ENCODE measurements around the gene MCF2L. TPM values are rescaled to one million over a fixed set of nuclear protein-coding genes. Genes with fewer than 3 reads are reported as not detected.

The MCF2L gene
- polyA plus RNA-seq, 3 donors = 18.0 to 77.6 (median 53.4) TPM

DNA sequence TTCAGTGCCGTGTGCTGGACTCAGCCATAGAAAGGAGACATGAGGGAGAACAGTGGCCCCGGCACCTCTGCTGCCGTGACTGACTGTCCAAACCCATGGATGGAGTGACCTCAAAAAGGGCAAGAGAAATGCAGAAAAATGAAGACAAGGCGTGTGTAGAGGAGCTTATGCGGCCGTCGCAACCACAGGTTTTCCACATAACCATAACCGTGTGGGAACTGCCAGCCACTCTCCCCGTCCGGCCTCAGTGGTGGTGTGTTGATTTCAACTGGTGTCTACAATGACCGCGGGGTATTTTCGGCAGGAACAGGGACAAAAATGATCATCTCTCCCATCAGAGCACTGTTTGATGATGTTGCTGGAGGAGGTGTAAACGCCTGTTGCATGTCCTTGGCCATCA is 93.7 kb downstream of the MCF2L start:
- WGBS, 3 donors = 92 to 96% (median 95%) methylated on average over 13 to 14 of the region's 14 CpGs

DNA sequence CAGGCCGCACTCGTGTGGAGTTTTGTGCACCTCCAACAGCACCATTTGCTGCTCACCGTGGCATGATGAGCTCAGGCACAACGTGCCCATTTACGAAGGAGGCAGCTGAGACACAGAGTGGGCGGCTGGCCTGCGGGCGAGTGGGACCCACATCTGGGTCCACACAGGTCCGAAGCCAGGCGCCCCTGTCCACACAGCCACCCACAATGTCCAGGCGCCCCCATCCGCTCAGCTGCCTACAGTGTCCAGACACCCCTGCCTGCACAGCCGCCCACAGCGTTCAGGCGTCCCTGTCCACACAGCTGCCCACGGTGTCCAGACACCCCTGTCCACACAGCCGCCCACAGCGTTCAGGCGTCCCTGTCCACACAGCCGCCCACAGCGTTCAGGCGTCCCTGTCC is 94.1 kb downstream of the MCF2L start:
- 94 to 97% (median 95%) methylated on average over 22 of the region's 22 CpGs for WGBS, 3 donors
- H3K27ac ChIP-seq (ENCODE audit: low read depth, low read length) = no peak overlapping the region

More for the DNA sequence above, 93.7 kb downstream of the MCF2L start:
- H3K27ac ChIP-seq (ENCODE audit: low read depth, low read length) = no peak overlapping the region

DNA sequence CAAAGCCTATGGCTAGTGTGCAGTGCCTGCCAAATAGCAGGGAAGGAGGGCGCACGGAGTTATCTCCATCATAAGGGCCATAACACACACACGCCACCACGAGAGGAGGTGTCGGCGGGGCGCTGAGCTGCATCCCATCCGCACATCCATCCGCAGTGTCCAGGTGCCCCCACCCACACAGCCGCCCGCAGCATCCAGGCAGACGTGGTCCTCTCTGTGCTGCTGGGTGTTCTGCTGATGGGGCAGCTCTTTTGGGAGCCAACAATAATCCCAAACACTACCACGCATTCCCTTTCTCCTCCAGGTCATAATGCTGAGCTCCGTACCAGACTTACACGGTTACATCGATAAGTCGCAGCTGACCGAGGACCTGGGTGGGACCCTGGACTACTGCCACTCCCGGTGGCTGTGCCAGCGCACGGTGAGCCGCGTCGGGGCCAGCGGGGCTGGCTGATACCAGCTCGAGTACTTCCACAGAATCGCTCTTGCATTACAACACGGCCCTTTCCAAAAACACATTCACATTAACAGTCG is 95.1 kb downstream of the MCF2L start:
- H3K27ac ChIP-seq (ENCODE audit: low read depth, low read length) = no peak overlapping the region
- 75 to 83% (median 78%) methylated on average over 29 of the region's 29 CpGs for WGBS, 3 donors

DNA sequence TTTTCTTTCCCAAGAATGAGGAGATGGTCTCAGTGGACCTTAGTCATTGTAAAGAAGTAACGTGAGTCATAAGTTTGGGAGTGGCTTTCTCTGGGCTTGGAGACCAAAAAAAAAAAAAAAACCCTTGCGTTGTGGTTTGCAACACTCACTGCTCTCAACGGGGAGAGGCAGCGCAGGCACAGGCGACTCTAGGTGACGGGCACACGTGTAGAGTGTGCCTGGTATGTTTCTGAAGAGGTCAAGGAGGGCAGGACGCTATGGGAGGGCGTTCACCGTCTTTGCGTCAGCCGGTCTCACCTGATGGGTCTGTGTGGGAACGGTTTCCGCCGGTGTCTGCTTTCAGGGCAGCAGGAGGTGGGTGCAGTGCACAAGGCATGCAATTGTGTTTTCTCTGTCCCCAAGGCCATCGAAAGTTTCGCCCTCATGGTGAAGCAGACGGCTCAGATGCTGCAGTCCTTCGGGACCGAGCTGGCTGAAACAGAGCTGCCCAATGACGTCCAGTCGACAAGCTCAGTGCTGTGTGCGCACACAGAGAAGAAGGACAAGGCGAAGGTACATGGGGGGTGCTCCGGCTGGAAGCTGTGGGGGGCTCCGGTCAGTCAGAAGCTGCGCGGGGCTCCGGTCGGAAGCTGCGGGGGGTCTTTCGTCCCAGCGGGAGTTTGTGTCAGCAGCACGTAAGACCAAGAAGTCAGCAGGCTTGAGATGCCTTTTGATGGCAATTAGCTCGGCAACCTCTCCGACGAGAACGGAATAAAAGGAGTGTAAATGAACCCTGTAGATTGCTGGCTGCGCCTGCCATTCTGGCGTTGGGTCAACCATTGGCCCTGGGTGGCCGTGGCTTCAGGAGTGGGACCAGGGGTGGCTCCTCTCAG is 95.8 kb downstream of the MCF2L start:
- H3K27ac ChIP-seq (ENCODE audit: low read depth, low read length) = no peak overlapping the region
- WGBS, 3 donors = 72 to 86% (median 81%) methylated on average over 41 of the region's 41 CpGs

DNA sequence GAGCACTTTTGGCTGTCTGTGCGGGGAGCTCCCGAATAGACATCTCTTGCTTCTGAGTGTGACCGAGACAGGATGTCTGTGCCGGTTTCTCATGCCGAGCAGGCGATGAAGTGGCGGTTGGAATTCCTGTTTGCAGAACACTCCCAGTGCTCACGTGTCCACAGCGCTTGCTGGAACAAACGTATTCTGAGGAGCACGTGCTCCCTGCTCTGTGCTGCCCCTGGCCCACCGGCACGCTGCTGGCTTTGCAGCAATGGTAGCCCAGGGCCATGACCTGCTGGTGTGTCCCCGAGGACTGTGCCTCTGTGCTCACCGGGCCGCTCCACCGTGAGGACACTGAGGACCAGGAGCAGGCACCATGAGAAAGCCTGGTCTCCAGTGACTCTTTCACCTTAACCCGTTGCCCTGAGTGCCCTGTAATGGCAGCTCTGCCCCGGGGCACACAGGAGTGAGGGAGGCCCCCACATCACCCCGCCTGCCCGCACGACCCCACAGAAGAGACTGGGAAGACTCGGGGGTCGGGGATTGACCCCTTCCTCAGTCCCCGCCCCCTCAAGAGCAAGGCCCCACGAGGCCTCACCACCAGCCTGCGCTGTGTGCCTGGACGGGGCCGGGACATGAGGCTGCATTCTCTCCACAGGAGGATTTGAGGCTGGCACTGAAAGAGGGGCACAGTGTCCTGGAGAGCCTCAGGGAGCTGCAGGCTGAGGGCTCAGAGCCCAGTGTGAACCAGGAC is 96.6 kb downstream of the MCF2L start:
- no peak overlapping the region for H3K27ac ChIP-seq (ENCODE audit: low read depth, low read length)
- WGBS, 3 donors = 78 to 89% (median 87%) methylated on average over 26 to 29 of the region's 29 CpGs

DNA sequence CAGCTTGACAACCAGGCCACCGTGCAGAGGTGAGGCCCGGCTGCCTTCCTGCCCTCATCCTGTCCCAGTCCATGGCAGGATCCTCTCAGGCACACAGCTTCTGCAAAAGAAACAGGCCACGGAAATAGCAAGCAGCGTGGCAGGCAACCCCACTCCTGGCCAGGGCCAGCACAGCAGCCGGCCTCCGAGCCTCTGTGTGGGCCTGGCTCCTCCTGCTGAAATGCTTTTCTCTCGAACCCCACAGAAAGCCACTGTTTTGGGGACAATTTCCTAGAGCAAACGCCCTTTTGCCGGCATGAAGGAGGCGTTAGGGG is 97.1 kb downstream of the MCF2L start:
- no peak overlapping the region for H3K27ac ChIP-seq (ENCODE audit: low read depth, low read length)
- 83 to 92% (median 88%) methylated on average over 10 of the region's 10 CpGs for WGBS, 3 donors

DNA sequence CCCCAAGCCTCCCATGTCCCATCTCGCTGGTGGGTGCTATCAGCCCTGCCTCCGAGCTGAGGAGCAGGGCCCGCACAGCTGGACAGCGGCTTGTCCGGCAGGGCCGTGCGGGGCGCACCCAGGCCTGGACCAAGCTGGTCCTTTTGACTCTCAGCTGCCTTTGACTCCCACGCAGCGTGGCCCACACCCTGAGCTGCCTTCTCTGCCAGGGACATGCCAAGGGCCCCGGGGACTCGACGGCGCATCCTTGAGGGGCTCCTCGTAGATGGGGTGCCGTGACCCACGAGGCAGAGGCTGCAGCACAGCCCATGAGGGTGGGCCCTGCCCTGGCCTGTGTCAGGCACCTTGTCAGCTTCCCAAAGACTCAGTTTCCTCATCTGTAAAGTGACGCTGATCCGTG is 97.7 kb downstream of the MCF2L start:
- no peak overlapping the region for H3K27ac ChIP-seq (ENCODE audit: low read depth, low read length)
- whole genome bisulfite sequencing, 3 donors = 90 to 95% (median 95%) methylated on average over 19 of the region's 19 CpGs

DNA sequence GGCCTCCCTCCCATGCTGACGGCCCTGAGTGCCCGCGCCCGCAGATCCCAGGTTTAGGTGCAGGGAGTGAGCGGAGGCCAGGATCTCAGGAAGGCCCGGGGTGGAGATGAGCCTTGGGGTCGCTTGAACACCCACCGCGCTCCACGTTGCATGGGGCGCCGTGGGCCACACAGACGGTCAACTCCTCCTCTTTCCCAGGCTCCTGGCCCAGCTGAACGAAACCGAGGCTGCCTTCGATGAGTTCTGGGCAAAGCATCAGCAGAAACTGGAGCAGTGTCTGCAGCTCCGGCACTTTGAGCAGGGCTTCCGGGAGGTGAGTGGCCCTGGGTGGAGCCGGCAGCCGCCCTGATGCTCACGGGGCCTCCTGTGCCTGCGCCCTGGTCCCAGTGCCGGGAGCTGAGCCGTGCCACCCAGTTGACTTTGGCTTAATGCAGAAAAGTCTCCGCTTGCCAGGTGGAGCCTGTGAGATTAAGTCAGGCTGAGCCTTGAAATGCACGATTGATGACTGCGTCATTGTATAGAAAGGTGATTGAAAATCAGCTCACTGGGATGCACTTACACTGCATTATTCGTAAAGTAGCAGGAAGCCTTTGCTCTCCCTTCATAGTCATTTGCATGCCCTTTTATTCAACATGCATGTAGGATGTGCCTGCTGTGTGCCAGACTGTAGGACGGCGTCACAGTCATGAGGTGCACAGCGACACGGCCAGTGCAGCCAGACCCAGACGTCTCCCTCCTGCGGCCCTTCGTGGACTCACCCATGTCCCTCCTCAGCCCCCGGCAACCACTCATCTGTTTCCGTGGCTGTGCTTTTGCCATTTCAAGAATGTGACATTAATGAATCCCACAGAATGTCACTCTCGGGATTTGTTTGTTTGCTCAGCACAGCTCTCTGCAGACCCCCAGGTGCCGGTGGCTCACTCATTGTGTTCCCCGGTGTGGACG is 101.1 kb downstream of the MCF2L start:
- H3K27ac ChIP-seq (ENCODE audit: low read depth, low read length) = no peak overlapping the region
- 87 to 92% (median 91%) methylated on average over 41 of the region's 41 CpGs for WGBS, 3 donors

DNA sequence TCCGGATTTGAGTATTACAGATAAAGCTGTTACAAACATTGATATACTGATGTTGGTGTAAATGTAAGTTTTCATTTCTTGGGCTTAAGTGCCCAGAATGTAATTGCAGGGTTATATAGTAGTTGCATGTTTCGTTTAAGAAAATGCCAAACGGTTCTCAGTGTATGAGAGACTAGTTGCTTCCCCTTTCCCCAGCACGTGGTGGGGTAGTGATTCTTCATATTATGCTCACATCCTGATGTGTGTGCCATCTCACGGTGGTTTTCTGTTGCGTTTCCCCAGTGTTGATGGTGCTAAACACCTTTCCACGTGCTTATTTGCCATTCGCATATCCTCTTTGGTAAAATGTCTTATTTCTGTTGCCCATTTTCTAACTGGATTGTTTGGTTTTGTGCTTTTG is 101.8 kb downstream of the MCF2L start:
- WGBS, 3 donors = 79 to 88% (median 88%) methylated on average over 8 of the region's 8 CpGs
- no peak overlapping the region for H3K27ac ChIP-seq (ENCODE audit: low read depth, low read length)

DNA sequence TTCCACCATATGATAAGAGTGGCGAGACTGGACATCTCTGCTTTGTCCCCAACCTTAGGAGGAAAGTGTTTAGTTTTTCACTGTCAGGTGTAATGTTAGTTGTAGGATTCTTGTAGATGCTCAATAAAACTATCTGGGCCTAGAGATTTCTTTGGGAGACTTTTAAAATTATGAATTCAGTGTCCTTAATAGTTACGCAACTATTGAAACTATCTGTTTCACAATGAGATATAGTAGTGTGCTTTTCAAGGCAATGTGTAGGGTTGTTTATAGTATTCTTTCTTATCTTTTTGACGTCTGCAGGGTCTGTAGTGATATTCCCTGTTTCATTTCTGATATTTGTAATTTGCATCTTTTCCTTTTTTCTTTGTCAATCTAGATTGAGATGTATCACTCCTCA is 103.4 kb downstream of the MCF2L start:
- WGBS, 3 donors = 85 to 94% (median 93%) methylated on average over 3 of the region's 3 CpGs
- no peak overlapping the region for H3K27ac ChIP-seq (ENCODE audit: low read depth, low read length)

DNA sequence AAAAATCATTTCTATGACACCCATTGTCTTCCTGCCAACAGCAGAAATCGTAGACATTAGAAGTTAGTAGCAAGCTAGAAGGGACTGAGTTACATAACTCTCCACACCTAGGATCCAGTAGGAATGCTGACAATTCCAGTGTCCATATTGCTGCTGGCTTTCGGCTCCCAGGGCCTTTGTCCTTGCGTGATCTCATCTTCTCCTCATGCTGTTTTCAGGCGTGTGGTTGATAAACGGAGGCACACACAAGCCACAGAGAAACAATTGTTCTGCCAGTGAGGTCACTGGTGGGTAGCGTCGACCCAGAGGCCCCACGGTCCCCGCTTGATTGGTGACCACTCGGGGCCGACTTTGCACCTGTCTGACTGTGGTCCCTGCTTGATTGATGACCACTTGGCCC is 104.9 kb downstream of the MCF2L start:
- H3K27ac ChIP-seq (ENCODE audit: low read depth, low read length) = no peak overlapping the region
- 80 to 88% (median 88%) methylated on average over 11 of the region's 11 CpGs for WGBS, 3 donors

DNA sequence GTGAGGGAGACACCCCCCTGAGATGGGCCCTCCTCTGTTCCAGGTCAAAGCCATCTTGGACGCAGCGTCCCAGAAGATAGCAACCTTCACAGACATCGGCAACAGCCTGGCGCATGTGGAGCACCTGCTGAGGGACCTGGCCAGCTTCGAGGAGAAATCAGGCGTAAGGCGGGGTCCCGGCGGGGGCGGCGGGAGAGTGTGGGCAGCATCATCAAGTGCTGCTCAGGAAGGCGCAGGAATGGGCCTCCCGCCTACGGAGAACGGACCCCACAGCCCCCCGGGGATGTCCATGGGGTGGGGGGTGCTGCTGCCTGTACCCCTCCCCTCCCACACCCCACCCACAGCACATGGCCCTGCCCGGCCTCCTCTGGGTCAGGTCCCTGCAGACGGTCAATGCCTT is 105.4 kb downstream of the MCF2L start:
- no peak overlapping the region for H3K27ac ChIP-seq (ENCODE audit: low read depth, low read length)
- WGBS, 3 donors = 86 to 95% (median 92%) methylated on average over 17 to 18 of the region's 18 CpGs

DNA sequence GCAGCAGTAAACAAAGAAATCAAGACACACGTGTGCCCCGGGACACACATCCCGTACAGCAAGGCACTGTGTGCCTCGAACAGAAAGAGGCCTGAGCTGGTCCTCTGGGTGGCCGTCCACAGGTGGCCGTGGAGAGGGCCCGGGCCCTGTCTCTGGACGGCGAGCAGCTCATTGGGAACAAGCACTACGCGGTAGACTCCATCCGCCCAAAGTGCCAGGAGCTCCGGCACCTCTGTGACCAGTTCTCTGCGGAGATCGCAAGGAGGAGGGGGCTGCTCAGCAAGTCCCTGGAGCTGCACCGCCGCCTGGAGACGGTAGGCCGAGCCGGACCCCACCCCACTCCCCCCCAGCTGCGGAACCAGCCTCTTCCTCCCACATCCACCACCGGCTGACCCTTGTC is 105.9 kb downstream of the MCF2L start:
- 94 to 97% (median 94%) methylated on average over 22 of the region's 22 CpGs for WGBS, 3 donors
- H3K27ac ChIP-seq (ENCODE audit: low read depth, low read length) = no peak overlapping the region

DNA sequence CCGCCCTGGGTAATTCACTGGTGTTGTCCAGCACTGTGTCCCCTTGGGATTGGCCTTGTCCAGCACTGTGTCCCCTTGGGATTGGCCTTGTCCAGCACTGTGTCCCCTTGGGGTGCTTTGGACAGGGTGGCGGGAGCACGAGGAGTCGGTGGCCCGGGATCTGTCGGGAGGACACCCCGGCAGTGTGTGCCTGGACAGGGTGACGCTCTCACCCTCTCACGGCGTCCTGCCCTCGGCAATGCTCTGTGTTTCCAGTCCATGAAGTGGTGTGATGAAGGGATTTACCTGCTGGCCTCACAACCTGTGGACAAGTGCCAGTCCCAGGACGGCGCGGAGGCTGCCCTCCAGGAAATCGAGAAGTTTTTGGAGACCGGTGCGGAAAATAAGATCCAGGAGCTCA is 106.7 kb downstream of the MCF2L start:
- H3K27ac ChIP-seq (ENCODE audit: low read depth, low read length) = no peak overlapping the region
- 95 to 98% (median 98%) methylated on average over 17 of the region's 17 CpGs for WGBS, 3 donors

DNA sequence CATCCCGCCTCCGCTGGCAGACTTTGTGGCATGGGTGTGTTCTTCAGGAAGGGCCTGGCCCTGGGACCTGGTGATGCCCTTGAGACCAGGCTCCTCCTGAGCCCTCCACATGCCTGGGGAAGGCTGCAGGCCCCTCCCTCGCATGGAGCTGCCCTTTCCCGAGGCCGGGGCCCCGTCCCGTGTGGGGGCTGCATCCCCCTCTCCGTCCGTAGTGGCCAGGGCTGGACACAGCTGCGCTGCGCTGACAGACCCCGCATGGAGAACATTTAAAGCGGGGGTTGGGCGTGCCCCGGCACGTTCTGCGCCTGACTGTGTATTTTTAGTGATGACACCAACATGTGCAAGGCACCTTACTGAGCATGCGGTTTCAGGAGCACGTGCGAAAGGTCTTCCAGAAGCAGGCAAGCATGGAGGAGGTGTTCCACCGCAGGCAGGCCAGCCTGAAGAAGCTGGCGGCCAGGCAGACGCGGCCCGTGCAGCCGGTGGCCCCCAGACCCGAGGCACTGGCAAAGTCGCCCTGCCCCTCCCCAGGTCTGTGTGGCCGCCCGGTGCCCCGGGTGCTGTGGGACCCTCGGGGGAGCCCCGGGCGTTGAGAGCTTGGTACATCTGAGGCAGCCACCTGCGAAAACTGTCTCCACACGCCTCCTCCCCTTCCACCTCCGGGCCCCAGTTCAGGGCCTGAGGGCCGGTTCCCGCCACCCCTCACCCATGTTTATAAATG is 107.8 kb downstream of the MCF2L start:
- H3K27ac ChIP-seq (ENCODE audit: low read depth, low read length) = no peak overlapping the region
- WGBS, 3 donors = 91 to 97% (median 92%) methylated on average over 39 of the region's 39 CpGs

DNA sequence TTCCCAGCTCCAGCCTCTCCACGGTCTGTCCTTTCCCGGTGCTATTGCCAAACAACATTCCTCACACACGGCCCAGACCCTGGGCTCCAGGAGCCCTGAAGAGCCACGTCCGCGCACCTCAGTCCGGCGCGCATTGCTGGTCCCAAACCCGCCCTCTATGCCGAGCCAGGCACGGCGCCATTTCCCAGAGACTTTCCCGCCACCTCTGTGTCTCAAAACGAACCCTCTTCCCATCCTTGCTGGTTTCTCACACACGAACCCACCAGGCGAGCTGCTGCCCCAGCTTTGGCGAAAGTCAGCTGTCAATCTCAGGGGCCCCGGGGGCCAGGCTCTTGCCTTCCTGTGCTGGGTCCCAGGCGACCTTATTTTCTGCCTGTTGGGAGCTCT is 108.5 kb downstream of the MCF2L start:
- WGBS, 3 donors = 87 to 92% (median 88%) methylated on average over 20 of the region's 20 CpGs
- no peak overlapping the region for H3K27ac ChIP-seq (ENCODE audit: low read depth, low read length)

DNA sequence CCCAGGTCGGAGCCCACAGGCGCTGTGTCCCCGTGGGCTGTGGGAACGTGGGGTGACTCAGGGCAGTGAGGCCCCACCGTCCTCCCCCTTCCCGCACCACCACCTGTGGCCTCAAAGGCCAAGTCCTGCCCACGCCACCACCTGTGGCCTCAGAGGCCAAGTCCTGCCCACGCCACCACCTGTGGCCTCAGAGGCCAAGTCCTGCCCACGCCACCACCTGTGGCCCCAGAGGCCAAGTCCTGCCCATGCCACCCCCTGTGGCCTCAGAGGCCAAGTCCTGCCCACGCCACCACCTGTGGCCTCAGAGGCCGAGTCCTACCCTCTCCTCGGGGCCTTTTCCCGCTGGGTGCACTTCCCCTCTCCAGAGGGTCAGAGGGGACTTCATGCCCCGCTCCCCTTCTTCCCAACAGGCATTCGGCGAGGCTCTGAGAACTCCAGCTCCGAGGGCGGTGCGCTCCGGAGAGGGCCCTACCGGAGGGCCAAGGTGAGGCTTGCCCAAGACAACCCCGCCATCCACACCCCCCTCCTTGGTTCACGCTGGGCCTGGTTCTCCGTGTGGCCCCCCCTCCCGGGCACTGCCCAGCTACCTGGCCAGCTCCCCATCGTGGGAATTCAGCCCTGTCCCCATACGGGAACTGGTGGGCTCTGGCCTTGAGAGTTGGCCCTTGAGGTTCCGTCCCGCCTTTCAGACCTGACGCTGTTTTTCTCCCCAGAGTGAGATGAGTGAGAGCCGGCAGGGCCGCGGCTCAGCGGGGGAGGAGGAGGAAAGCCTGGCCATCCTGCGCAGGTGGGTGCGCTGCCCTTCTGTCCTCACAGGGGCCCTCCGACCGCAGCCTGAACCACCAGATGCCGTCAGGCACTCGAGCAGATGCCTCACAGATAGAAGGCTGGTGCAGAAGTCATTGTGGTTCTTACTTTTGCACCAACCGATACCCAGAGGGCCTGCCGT is 109.2 kb downstream of the MCF2L start:
- WGBS, 3 donors = 94 to 96% (median 95%) methylated on average over 40 to 42 of the region's 42 CpGs
- H3K27ac ChIP-seq (ENCODE audit: low read depth, low read length) = no peak overlapping the region
